Body of pancreas (tissue), 4 donors: ENCODE data around the gene ACSBG1. TPM values are rescaled to one million over a fixed set of nuclear protein-coding genes. Genes with fewer than 3 reads are reported as not detected.

Experiments used
- ATAC-seq: fragments of 150-250 bp; one replicate; pipeline ENCODE4 v1.9.1; 2016
- DNase-seq, 4 donors: peaks; one replicate each; pipeline ENCODE4 v3.0.0-alpha.2; 2019
- H3K27ac ChIP-seq, 4 donors: fragments of 200-600 bp; sonication (generic); 1 replicate in 3 of 4; 2 replicates in 1 of 4; pipeline versions ENCODE4 v1.5.1 to v1.6.1; 2016 to 2019; ENCODE audit warnings: mild to moderate bottlenecking in 1 of 4, mixed read lengths in 1 of 4, moderate library complexity in 1 of 4
- H3K27me3 ChIP-seq, 2 donors: fragments of 200-600 bp; sonication (generic); one replicate each; pipeline ENCODE4 v1.6.0; 2016; ENCODE audit warnings: mild to moderate bottlenecking in 1 of 2
- H3K36me3 ChIP-seq, 2 donors: fragments of 200-600 bp; sonication (generic); replicated peaks in 1 of 2; 2 replicates each; pipeline ENCODE4 v1.5.1; 2016; ENCODE audit warnings: low read depth in 2 of 2; ENCODE audit not compliant: insufficient read depth in 1 of 2
- H3K4me1 ChIP-seq: fragments of 200-600 bp; sonication (generic); one replicate; pipeline ENCODE4 v1.6.0; 2016
- H3K4me3 ChIP-seq, 2 donors: fragments of 200-600 bp; sonication (generic); 1 replicate in 1 of 2; 2 replicates in 1 of 2; pipeline ENCODE4 v1.5.1; 2016 to 2019
- H3K9me3 ChIP-seq, 3 donors: fragments of 200-600 bp; sonication (generic); 1 replicate in 2 of 3; 2 replicates in 1 of 3; pipeline ENCODE4 v1.5.1; 2016
- POLR2A ChIP-seq, 3 donors: fragments of 450-650 bp; IDR thresholded peaks; one replicate each; pipeline ENCODE4 v1.6.1; 2016; ENCODE audit warnings: antibody characterized with exemption in 3 of 3, mild to moderate bottlenecking in 2 of 3
- WGBS, 2 donors: methylation state at CpG; one replicate each; pipeline ENCODE4 v1.1.5; 2017; 5-methylcytosine and 5-hydroxymethylcytosine counted together
- intact Hi-C: fragments of 100-400 bp; cut with DNase I; formaldehyde crosslinking; loops from one replicate; pipeline ENCODE4 v1.15.1; 2023
- total RNA-seq, 2 donors: library from RNA; depleted of rRNA; stranded (reverse); fragments of >200 nt; gene quantifications; one replicate each; pipeline ENCODE4 v1.1.0, GENCODE V29; 2016
- TF ChIP-seq, protein P1 (sequence below), 7 experiments: fragments of 450-650 bp in 4 of 7; fragments of 200-600 bp in 3 of 7; sonication (generic) in 3 of 7; IDR thresholded peaks; one replicate each; pipeline ENCODE4 v1.5.1; 2016 to 2019; ENCODE audit warnings: antibody characterized with exemption in 7 of 7

Gene ACSBG1
- total RNA-seq, 2 donors from 2014 or later: not detected

DNA sequence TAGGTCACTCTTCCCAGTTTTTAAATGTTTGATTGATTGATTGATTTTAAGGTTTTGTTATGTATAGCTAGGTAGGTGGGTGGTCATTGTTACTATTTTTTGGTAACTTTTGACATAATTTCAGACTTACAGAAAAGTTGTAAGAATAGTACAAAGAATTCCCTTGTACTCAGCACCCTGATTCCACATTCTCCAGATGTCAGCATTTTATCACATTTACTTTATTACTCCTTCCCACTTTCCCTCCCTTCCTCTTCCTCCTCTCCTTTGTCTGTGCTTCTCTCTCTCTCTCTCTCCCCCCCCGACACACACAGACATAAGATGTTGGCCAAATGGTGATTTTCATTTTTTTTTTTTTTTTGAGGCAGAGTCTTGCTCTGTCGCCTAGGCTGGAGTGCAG lies 70.4 kb downstream of the ACSBG1 start:
- ATAC-seq (no peak), DNase-seq (no peak)
- no peak for TF ChIP-seq POLR2A (IDR thresholded peaks at IDR 0.05)
- TF ChIP-seq, protein P1, sequence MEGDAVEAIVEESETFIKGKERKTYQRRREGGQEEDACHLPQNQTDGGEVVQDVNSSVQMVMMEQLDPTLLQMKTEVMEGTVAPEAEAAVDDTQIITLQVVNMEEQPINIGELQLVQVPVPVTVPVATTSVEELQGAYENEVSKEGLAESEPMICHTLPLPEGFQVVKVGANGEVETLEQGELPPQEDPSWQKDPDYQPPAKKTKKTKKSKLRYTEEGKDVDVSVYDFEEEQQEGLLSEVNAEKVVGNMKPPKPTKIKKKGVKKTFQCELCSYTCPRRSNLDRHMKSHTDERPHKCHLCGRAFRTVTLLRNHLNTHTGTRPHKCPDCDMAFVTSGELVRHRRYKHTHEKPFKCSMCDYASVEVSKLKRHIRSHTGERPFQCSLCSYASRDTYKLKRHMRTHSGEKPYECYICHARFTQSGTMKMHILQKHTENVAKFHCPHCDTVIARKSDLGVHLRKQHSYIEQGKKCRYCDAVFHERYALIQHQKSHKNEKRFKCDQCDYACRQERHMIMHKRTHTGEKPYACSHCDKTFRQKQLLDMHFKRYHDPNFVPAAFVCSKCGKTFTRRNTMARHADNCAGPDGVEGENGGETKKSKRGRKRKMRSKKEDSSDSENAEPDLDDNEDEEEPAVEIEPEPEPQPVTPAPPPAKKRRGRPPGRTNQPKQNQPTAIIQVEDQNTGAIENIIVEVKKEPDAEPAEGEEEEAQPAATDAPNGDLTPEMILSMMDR (IDR thresholded peaks at IDR 0.05): no peak
- H3K27me3 ChIP-seq: no peaks in the 10 kb centered on the region
- no peaks in the 10 kb centered on the region for H3K9me3 ChIP-seq
- no peak overlapping the region for H3K27ac ChIP-seq
- 92 to 95% methylated on average over 2 of the region's 2 CpGs for WGBS, 2 donors
- intact Hi-C loops: no loop called here
- no peaks in the 10 kb centered on the region for H3K4me1 ChIP-seq
- peaks cover 34 to 42% of the 10 kb centered on the region in 2 donors for H3K36me3 ChIP-seq
- H3K4me3 ChIP-seq: no peak overlapping the region

DNA sequence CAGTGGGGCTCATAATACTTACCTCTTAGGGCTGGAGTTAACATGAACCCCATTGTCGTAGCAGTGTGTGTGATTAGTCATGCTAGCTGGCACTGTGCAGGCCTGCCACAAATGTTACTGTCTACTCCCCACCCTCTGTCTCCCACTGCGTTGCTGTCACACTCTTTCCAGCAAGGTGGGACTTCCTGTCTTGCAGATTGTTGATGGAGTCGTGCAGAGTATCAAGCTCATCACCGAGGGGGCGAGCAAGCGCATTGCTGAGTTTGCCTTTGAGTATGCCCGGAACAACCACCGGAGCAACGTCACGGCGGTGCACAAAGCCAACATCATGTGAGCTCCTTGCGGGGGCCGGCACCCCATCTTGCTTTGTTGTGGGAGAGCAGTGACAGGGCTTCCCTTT lies 72.3 kb downstream of the ACSBG1 start:
- H3K4me1 ChIP-seq: no peaks in the 10 kb centered on the region
- no peak overlapping the region for H3K4me3 ChIP-seq
- TF ChIP-seq, protein P1 (IDR thresholded peaks at IDR 0.05): no peak
- no peak for TF ChIP-seq POLR2A (IDR thresholded peaks at IDR 0.05)
- intact Hi-C loops: no loop called here
- H3K36me3 ChIP-seq: peaks cover 34 to 38% of the 10 kb centered on the region in 2 donors
- 89 to 91% methylated on average over 13 of the region's 13 CpGs for WGBS, 2 donors
- no peaks in the 10 kb centered on the region for H3K9me3 ChIP-seq
- no peak for ATAC-seq
- H3K27me3 ChIP-seq: no peaks in the 10 kb centered on the region
- no peak for DNase-seq
- H3K27ac ChIP-seq: no peak overlapping the region

- TF ChIP-seq, protein P1 (IDR thresholded peaks at IDR 0.05): no peak
- TF ChIP-seq POLR2A (IDR thresholded peaks at IDR 0.05): no peak
- H3K36me3 ChIP-seq: peaks cover 22 to 25% of the 10 kb centered on the region in 2 donors
These were observed 75.0 kb downstream of the ACSBG1 start for GRCh38 chr15:78159395-78159794.

GRCh38 chr15:78157203-78157602 lies 77.2 kb downstream of the ACSBG1 start:
- Histone ChIP-seq H3K27ac (no peak overlapping the region), H3K4me3 (no peak overlapping the region), H3K36me3 (peaks cover 22 to 25% of the 10 kb centered on the region in 2 donors), H3K27me3 (no peaks in the 10 kb centered on the region), H3K4me1 (no peaks in the 10 kb centered on the region), H3K9me3 (no peaks in the 10 kb centered on the region)
- TF ChIP-seq, protein P1 (IDR thresholded peaks at IDR 0.05): no peak
- TF ChIP-seq POLR2A (IDR thresholded peaks at IDR 0.05): no peak
- intact Hi-C loops: no loop called here
- WGBS, 2 donors: 20 to 45% methylated on average over 2 of the region's 2 CpGs
- DNase-seq (no peak), ATAC-seq (no peak)

More at GRCh38 chr15:78159395-78159794, 75.0 kb downstream of the ACSBG1 start:
- Histone ChIP-seq H3K9me3 (no peaks in the 10 kb centered on the region), H3K27ac (no peak overlapping the region), H3K4me1 (no peaks in the 10 kb centered on the region), H3K27me3 (no peaks in the 10 kb centered on the region), H3K4me3 (no peak overlapping the region)
- no peak for DNase-seq
- no peak for ATAC-seq
- intact Hi-C loops: no loop called here
- WGBS, 2 donors: 85 to 100% methylated on average over 3 of the region's 3 CpGs

DNA sequence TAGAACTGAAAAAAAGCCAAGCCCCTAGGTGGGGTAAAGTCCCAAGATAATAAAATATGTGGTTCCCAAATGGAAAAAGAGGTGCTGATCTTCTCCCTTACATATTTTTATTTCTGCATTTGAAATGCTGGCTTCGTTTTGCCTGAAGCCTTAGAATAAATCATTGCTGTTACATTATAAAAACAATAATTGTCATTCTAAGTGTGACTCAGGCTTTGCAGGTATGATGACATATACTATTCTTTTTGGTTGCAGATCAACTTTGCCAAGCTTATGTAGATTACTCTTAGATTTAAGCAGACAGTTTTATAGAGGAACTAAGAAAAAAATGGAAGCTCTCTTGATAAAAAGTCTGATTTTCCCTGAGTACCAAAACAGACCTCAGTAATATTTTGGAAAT lies 77.7 kb downstream of the ACSBG1 start:
- 50 to 63% methylated on average over 1 of the region's 1 CpG for WGBS, 2 donors
- Histone ChIP-seq H3K36me3 (peaks cover 17 to 21% of the 10 kb centered on the region in 2 donors), H3K27ac (no peak overlapping the region), H3K9me3 (no peaks in the 10 kb centered on the region), H3K27me3 (no peaks in the 10 kb centered on the region), H3K4me1 (no peaks in the 10 kb centered on the region), H3K4me3 (no peak overlapping the region)
- TF ChIP-seq, protein P1 (IDR thresholded peaks at IDR 0.05): no peak
- no peak for TF ChIP-seq POLR2A (IDR thresholded peaks at IDR 0.05)
- ATAC-seq (no peak), DNase-seq (no peak)
- intact Hi-C loops: no loop called here
